AG09309 (cell line): ENCODE measurements around the gene ZGPAT.

ENCODE experiments used
- DNase-seq: peaks from one replicate; pipeline ENCODE4 v3.0.0-alpha.2; 2010; ENCODE audit warnings: low read depth
- H3K4me3 ChIP-seq: 2 replicates; pipeline ENCODE4 v1.5.1; 2011; ENCODE audit warnings: mild to moderate bottlenecking, low read depth, low read length, moderate library complexity; ENCODE audit not compliant: control insufficient read depth
- CTCF ChIP-seq: IDR thresholded peaks from 2 replicates; pipeline ENCODE4 v1.5.1; 2011; ENCODE audit warnings: mild to moderate bottlenecking, low read depth, low read length, inconsistent platforms; ENCODE audit not compliant: insufficient read depth, control insufficient read depth; ENCODE audit errors: missing control alignments

Gene ZGPAT

GRCh38 chr20:63693083-63693732, 14.6 kb upstream of the ZGPAT start:
- no peak for DNase-seq
- TF ChIP-seq CTCF, result no peak
- H3K4me3 ChIP-seq, result no peak overlapping the region

- no peak overlapping the region for H3K4me3 ChIP-seq
- TF ChIP-seq CTCF, result no peak
- no peak for DNase-seq
Measured at GRCh38 chr20:63693733-63694583, 13.9 kb upstream of the ZGPAT start.

GRCh38 chr20:63694584-63695423, 13.0 kb upstream of the ZGPAT start:
- DNase-seq, result no peak
- TF ChIP-seq CTCF, result no peak
- no peak overlapping the region for H3K4me3 ChIP-seq

GRCh38 chr20:63695424-63696305, 12.2 kb upstream of the ZGPAT start:
- DNase-seq, result no peak
- H3K4me3 ChIP-seq, result no peak overlapping the region
- no peak for TF ChIP-seq CTCF

GRCh38 chr20:63696306-63696627, 11.6 kb upstream of the ZGPAT start:
- TF ChIP-seq CTCF, result no peak
- H3K4me3 ChIP-seq, result no peak overlapping the region
- DNase-seq, result no peak
